Liver (tissue), 3 donors: Measurements from ENCODE around the gene DACH1.

ENCODE experiments used
- EGR1 ChIP-seq, 2 donors: IDR thresholded peaks; 2 replicates each; pipeline ENCODE4 v1.6.1; 2016 to 2018; ENCODE audit warnings: antibody characterized with exemption in 2 of 2, low read depth in 2 of 2
- JUND ChIP-seq, 2 donors: IDR thresholded peaks; 2 replicates each; pipeline ENCODE4 v1.6.1; 2016; ENCODE audit warnings: antibody characterized with exemption in 2 of 2
- RAD21 ChIP-seq, 2 donors: IDR thresholded peaks; 2 replicates each; pipeline ENCODE4 v1.6.1; 2016; ENCODE audit warnings: antibody characterized with exemption in 2 of 2, mild to moderate bottlenecking in 2 of 2
- REST ChIP-seq: IDR thresholded peaks from 2 replicates; pipeline ENCODE4 v1.6.1; 2016; ENCODE audit warnings: antibody characterized with exemption, mild to moderate bottlenecking
- YY1 ChIP-seq: IDR thresholded peaks from 2 replicates; pipeline ENCODE4 v1.6.1; 2016; ENCODE audit warnings: antibody characterized with exemption, mild to moderate bottlenecking
- TF ChIP-seq, protein P1 (sequence below): fragments of 150-350 bp; IDR thresholded peaks from 2 replicates; pipeline ENCODE4 v1.5.1; 2017; ENCODE audit warnings: improper control_type of control experiment, low read depth, low read length; ENCODE audit not compliant: missing input control
- donor health status: healthy.
- donor health status: healthy.

DNA sequence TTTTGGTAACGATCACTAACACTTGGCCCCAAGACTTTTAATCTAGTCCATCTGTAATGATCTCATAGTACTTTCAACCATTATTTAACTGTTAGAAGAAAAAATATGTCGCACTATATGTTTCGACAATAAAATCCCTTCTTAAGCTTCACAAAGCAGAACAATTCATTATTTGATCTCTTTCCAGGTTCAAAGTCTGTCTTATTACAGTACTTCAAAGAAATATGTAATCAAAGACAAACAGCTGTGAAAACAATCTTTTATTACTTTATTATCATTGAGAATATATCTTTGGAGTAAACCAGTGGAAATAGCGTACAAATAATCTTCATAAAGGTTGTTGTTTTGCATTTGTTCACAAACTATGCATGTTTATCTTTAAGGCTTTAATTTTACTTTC lies 93.5 kb downstream of the DACH1 start:
- TF ChIP-seq JUND (IDR thresholded peaks at IDR 0.05), result no peak
- TF ChIP-seq, protein P1, sequence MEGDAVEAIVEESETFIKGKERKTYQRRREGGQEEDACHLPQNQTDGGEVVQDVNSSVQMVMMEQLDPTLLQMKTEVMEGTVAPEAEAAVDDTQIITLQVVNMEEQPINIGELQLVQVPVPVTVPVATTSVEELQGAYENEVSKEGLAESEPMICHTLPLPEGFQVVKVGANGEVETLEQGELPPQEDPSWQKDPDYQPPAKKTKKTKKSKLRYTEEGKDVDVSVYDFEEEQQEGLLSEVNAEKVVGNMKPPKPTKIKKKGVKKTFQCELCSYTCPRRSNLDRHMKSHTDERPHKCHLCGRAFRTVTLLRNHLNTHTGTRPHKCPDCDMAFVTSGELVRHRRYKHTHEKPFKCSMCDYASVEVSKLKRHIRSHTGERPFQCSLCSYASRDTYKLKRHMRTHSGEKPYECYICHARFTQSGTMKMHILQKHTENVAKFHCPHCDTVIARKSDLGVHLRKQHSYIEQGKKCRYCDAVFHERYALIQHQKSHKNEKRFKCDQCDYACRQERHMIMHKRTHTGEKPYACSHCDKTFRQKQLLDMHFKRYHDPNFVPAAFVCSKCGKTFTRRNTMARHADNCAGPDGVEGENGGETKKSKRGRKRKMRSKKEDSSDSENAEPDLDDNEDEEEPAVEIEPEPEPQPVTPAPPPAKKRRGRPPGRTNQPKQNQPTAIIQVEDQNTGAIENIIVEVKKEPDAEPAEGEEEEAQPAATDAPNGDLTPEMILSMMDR, result no peak
- TF ChIP-seq YY1, result no peak
- no peak for TF ChIP-seq EGR1 (IDR thresholded peaks at IDR 0.05; ENCODE audit: low read depth in 2 of 2)
- TF ChIP-seq RAD21 (IDR thresholded peaks at IDR 0.05), result no peak
- no peak for TF ChIP-seq REST
